Measurements from ENCODE around the gene FAM50A.

FAM50A gene

GRCh38 chrX:154430479-154430878, 13.5 kb upstream of the FAM50A start:
- Histone ChIP-seq H3K4me3 (ENCODE audit: low read depth in 1 of 2, low read length in 1 of 2) (peak overlapping the region; percentile 34 to 72), H3K9me3 (no peaks in the 10 kb centered on the region), H3K4me1 (ENCODE audit: control insufficient read depth in 1 of 2, insufficient read depth in 1 of 2, low read depth in 1 of 2, low read length in 1 of 2) (peaks cover 32 to 44% of the 10 kb centered on the region in 2 experiments), H3K27ac (peak overlapping the region; percentile 87), H3K27me3 (no peaks in the 10 kb centered on the region), H3K36me3 (peaks cover 36% of the 10 kb centered on the region)
- no peak for TF ChIP-seq CTCF (IDR thresholded peaks at IDR 0.05)

- TF ChIP-seq CTCF (IDR thresholded peaks at IDR 0.05): no peak
- Histone ChIP-seq H3K27me3 (no peaks in the 10 kb centered on the region), H3K27ac (peak overlapping the region; percentile 87), H3K9me3 (no peaks in the 10 kb centered on the region), H3K36me3 (peaks cover 40% of the 10 kb centered on the region), H3K4me1 (ENCODE audit: control insufficient read depth in 1 of 2, insufficient read depth in 1 of 2, low read depth in 1 of 2, low read length in 1 of 2) (peaks cover 32 to 47% of the 10 kb centered on the region in 2 experiments), H3K4me3 (ENCODE audit: low read depth in 1 of 2, low read length in 1 of 2) (peak overlapping the region; percentile 34 to 72)
Observed at GRCh38 chrX:154430916-154431315, 13.0 kb upstream of the FAM50A start.

GRCh38 chrX:154431341-154431740, 12.6 kb upstream of the FAM50A start:
- Histone ChIP-seq H3K4me3 (ENCODE audit: low read depth in 1 of 2, low read length in 1 of 2) (peak overlapping the region; percentile 34 to 72), H3K27me3 (no peaks in the 10 kb centered on the region), H3K9me3 (no peaks in the 10 kb centered on the region), H3K4me1 (ENCODE audit: control insufficient read depth in 1 of 2, insufficient read depth in 1 of 2, low read depth in 1 of 2, low read length in 1 of 2) (peaks cover 34 to 52% of the 10 kb centered on the region in 2 experiments), H3K27ac (peak overlapping the region; percentile 87), H3K36me3 (peaks cover 40% of the 10 kb centered on the region)
- no peak for TF ChIP-seq CTCF (IDR thresholded peaks at IDR 0.05)

- no peak for TF ChIP-seq CTCF (IDR thresholded peaks at IDR 0.05)
- H3K36me3 ChIP-seq: peaks cover 40% of the 10 kb centered on the region
- H3K4me1 ChIP-seq (ENCODE audit: control insufficient read depth in 1 of 2, insufficient read depth in 1 of 2, low read depth in 1 of 2, low read length in 1 of 2): peaks cover 30 to 48% of the 10 kb centered on the region in 2 experiments
- H3K9me3 ChIP-seq: no peaks in the 10 kb centered on the region
- H3K4me3 ChIP-seq (ENCODE audit: low read depth in 1 of 2, low read length in 1 of 2): peak overlapping the region in 1 of 2 experiments; percentile 34
- H3K27me3 ChIP-seq: no peaks in the 10 kb centered on the region
- H3K27ac ChIP-seq: peak overlapping the region; percentile 87
Observed at GRCh38 chrX:154432210-154432609, 11.7 kb upstream of the FAM50A start.

- Histone ChIP-seq H3K27me3 (no peaks in the 10 kb centered on the region), H3K4me3 (ENCODE audit: low read depth in 1 of 2, low read length in 1 of 2) (no peak overlapping the region), H3K36me3 (peaks cover 42% of the 10 kb centered on the region), H3K4me1 (ENCODE audit: control insufficient read depth in 1 of 2, insufficient read depth in 1 of 2, low read depth in 1 of 2, low read length in 1 of 2) (peaks cover 37 to 50% of the 10 kb centered on the region in 2 experiments), H3K9me3 (no peaks in the 10 kb centered on the region), H3K27ac (peak overlapping the region; percentile 5)
- no peak for TF ChIP-seq CTCF (IDR thresholded peaks at IDR 0.05)
Observed at GRCh38 chrX:154433605-154434004, 10.3 kb upstream of the FAM50A start.
